Choroid plexus epithelial cell (primary cell): ENCODE data around the gene STK25.
"Not testable (repeated sequence)": the region's sequence is repeated elsewhere in the genome, so short reads cannot be mapped to it uniquely, and the experiment has no call there.

Experiments
- DNase-seq: peaks from one replicate; pipeline ENCODE4 v3.0.0-alpha.2; 2010; ENCODE audit warnings: low read depth
- H3K4me3 ChIP-seq: 2 replicates; pipeline ENCODE4 v1.5.1; 2011; ENCODE audit warnings: low read depth, mild to moderate bottlenecking, control low read depth, low read length, moderate library complexity
- CTCF ChIP-seq: conservative IDR thresholded peaks from 2 replicates; pipeline ENCODE4 v1.5.1; 2011; ENCODE audit warnings: low read depth, mild to moderate bottlenecking, control low read depth, inconsistent platforms, low read length, moderate library complexity

The STK25 gene

GRCh38 chr2:241532168-241532567 lies 23.8 kb upstream of the STK25 start:
- no peak overlapping the region for H3K4me3 ChIP-seq
- no peak for DNase-seq
- no peak for TF ChIP-seq CTCF

GRCh38 chr2:241531161-241531722 lies 22.9 kb upstream of the STK25 start:
- no peak for TF ChIP-seq CTCF
- H3K4me3 ChIP-seq: no peak overlapping the region
- DNase-seq: no peak

- no peak for TF ChIP-seq CTCF
Observed at GRCh38 chr2:241530571-241530970, 22.2 kb upstream of the STK25 start.

GRCh38 chr2:241525818-241526780 lies 17.7 kb upstream of the STK25 start:
- DNase-seq, H3K4me3 ChIP-seq: not testable (repeated sequence)

More at GRCh38 chr2:241530571-241530970, 22.2 kb upstream of the STK25 start:
- DNase-seq: no peak
- H3K4me3 ChIP-seq: no peak overlapping the region

GRCh38 chr2:241522477-241522876 lies 14.1 kb upstream of the STK25 start:
- H3K4me3 ChIP-seq: no peak overlapping the region
- no peak for DNase-seq
- TF ChIP-seq CTCF: no peak

GRCh38 chr2:241519669-241520068 lies 11.3 kb upstream of the STK25 start:
- no peak overlapping the region for H3K4me3 ChIP-seq
- no peak for TF ChIP-seq CTCF
- DNase-seq: no peak

GRCh38 chr2:241517297-241517696 lies 8.9 kb upstream of the STK25 start:
- no peak for TF ChIP-seq CTCF
- H3K4me3 ChIP-seq: no peak overlapping the region
- no peak for DNase-seq
